HCT116 (cell line): ENCODE results near the gene MGST3. TPM values are rescaled to one million over a fixed set of nuclear protein-coding genes. Genes with fewer than 3 reads are reported as not detected.

Source experiments
- ATAC-seq: fragments of 200-7000 bp; cut with Tn5 transposase; 2 replicates; pipeline ENCODE4 v1.9.1; 2020; ENCODE audit warnings: mild to moderate bottlenecking, moderate library complexity
- BruUV-seq: library from RNA; stranded (reverse); fragments of 400-500 nt; replicated peaks from 2 replicates; lab custom pipeline; 2021; lab: Mats Ljungman, UMichigan
- CTCF ChIA-PET: fragments of 300-600 bp; sonication (Branson Sonifier 250); formaldehyde crosslinking; loops from one replicate; lab custom pipeline; 2021; ENCODE audit warnings: antibody characterized with exemption; lab: Charles Lee
- POLR2A ChIA-PET: fragments of 300-600, 350-600 bp; sonication (Branson Sonifier 250); formaldehyde crosslinking; loops from one replicate; lab custom pipeline; 2021; ENCODE audit warnings: antibody characterized with exemption; lab: Charles Lee
- RAD21 ChIA-PET, 2 experiments: fragments of 300-600 bp; sonication (Branson Sonifier 250); formaldehyde crosslinking; loops; one replicate each; lab custom pipeline; 2023; ENCODE audit warnings: low total read pairs in 2 of 2; ENCODE audit not compliant: uncharacterized antibody in 2 of 2, unreplicated experiment in 2 of 2, low non-redundant PET in 1 of 2; lab: Charles Lee
- DNase-seq: peaks from one replicate; pipeline ENCODE4 v3.0.0-alpha.2; 2010; ENCODE audit warnings: low read depth, low spot score
- H2AFZ ChIP-seq: fragments of 200-600 bp; shearing (Covaris generic), sonication (generic); 2 replicates; pipeline ENCODE4 v1.6.1; 2017; ENCODE audit warnings: low read depth, mixed run types, mixed read lengths, antibody characterized with exemption, low read length; ENCODE audit not compliant: poor library complexity, severe bottlenecking
- H3K27ac ChIP-seq: 2 replicates; pipeline ENCODE4 v1.5.1; 2012; ENCODE audit warnings: low read depth, low read length
- H3K27me3 ChIP-seq: fragments of 200-600 bp; sonication (generic); 2 replicates; pipeline ENCODE4 v1.6.1; 2016; ENCODE audit warnings: mixed run types, low read length, mixed read lengths; ENCODE audit not compliant: insufficient read depth
- H3K36me3 ChIP-seq, 2 experiments: fragments of 200-500 bp in 1 of 2; fragments of 200-600 bp in 1 of 2; sonication (Bioruptor generic) in 1 of 2; sonication (generic) in 1 of 2; 2 replicates each; pipeline versions ENCODE4 v1.5.1 to v1.6.1; 2014 to 2016; ENCODE audit warnings: low read length in 2 of 2, inconsistent platforms in 1 of 2, mixed read lengths in 1 of 2, mixed run types in 1 of 2; ENCODE audit not compliant: insufficient read depth in 2 of 2, control insufficient read depth in 1 of 2
- H3K4me1 ChIP-seq, 2 experiments: fragments of 200-600 bp in 1 of 2; sonication (generic) in 1 of 2; 2 replicates each; pipeline versions ENCODE4 v1.5.1 to v1.6.1; 2012 to 2017; ENCODE audit warnings: low read length in 2 of 2, inconsistent platforms in 1 of 2, mild to moderate bottlenecking in 1 of 2, mixed read lengths in 1 of 2, mixed run types in 1 of 2, moderate library complexity in 1 of 2; ENCODE audit not compliant: insufficient read depth in 2 of 2, control insufficient read depth in 1 of 2
- H3K4me2 ChIP-seq: fragments of 200-600 bp; sonication (generic); 2 replicates; pipeline ENCODE4 v1.6.1; 2017; ENCODE audit warnings: mixed run types, low read length, mixed read lengths
- H3K4me3 ChIP-seq, 2 experiments: fragments of 200-600 bp in 1 of 2; sonication (generic) in 1 of 2; replicated peaks in 1 of 2; 2 replicates each; pipeline ENCODE4 v1.5.1; 2011 to 2016; ENCODE audit warnings: low read length in 2 of 2, control low read depth in 1 of 2, low read depth in 1 of 2, mild to moderate bottlenecking in 1 of 2, mixed read lengths in 1 of 2, mixed run types in 1 of 2
- H3K79me2 ChIP-seq: fragments of 200-600 bp; sonication (generic); 2 replicates; pipeline ENCODE4 v1.6.1; 2017; ENCODE audit warnings: mild to moderate bottlenecking, mixed run types, low read length, moderate library complexity, mixed read lengths; ENCODE audit not compliant: insufficient read depth
- H3K9ac ChIP-seq: fragments of 200-600 bp; sonication (generic); 2 replicates; pipeline ENCODE4 v1.6.1; 2016; ENCODE audit warnings: low read length, mixed read lengths
- H3K9me2 ChIP-seq: fragments of 200-600 bp; sonication (generic), shearing (Covaris generic); 2 replicates; pipeline ENCODE4 v1.6.1; 2017; ENCODE audit warnings: mixed run types, mild to moderate bottlenecking, moderate library complexity; ENCODE audit not compliant: insufficient read depth
- H3K9me3 ChIP-seq, 2 experiments: fragments of 200-500 bp in 1 of 2; fragments of 200-600 bp in 1 of 2; sonication (Bioruptor generic) in 1 of 2; sonication (generic) in 1 of 2; 2 replicates each; pipeline ENCODE4 v1.6.1; 2014 to 2017; ENCODE audit warnings: low read length in 2 of 2, mixed read lengths in 2 of 2, inconsistent platforms in 1 of 2, low read depth in 1 of 2, mild to moderate bottlenecking in 1 of 2, mixed run types in 1 of 2, moderate library complexity in 1 of 2; ENCODE audit not compliant: control insufficient read depth in 1 of 2, insufficient read depth in 1 of 2
- H4K20me1 ChIP-seq: fragments of 200-600 bp; sonication (generic), shearing (Covaris generic); 2 replicates; pipeline ENCODE4 v1.6.1; 2017; ENCODE audit warnings: mixed run types, mild to moderate bottlenecking, moderate library complexity; ENCODE audit not compliant: insufficient read depth
- CBX3 ChIP-seq: IDR thresholded peaks from 2 replicates; pipeline ENCODE4 v1.6.1; 2012; ENCODE audit warnings: low read depth
- CEBPB ChIP-seq: IDR thresholded peaks from 2 replicates; pipeline ENCODE4 v1.6.1; 2012; ENCODE audit warnings: low read depth
- EGR1 ChIP-seq: IDR thresholded peaks from 2 replicates; pipeline ENCODE4 v1.6.1; 2012; ENCODE audit warnings: low read depth
- ELF1 ChIP-seq: IDR thresholded peaks from 2 replicates; pipeline ENCODE4 v1.6.1; 2012; ENCODE audit warnings: low read depth, borderline replicate concordance
- EZH2 ChIP-seq: fragments of 200-600 bp; sonication (generic); IDR thresholded peaks from 2 replicates; pipeline ENCODE4 v1.6.1; 2017; ENCODE audit warnings: antibody characterized with exemption, mixed run types
- EZH2phosphoT487 ChIP-seq: fragments of 200-600 bp; IDR thresholded peaks from 2 replicates; pipeline ENCODE4 v1.6.1; 2018; ENCODE audit warnings: antibody characterized with exemption, borderline replicate concordance
- FOSL1 ChIP-seq: IDR thresholded peaks from 2 replicates; pipeline ENCODE4 v1.6.1; 2012; ENCODE audit warnings: low read depth
- JUND ChIP-seq: IDR thresholded peaks from 2 replicates; pipeline ENCODE4 v1.6.1; 2012
- RAD21 ChIP-seq: IDR thresholded peaks from 2 replicates; pipeline ENCODE4 v1.6.1; 2012; ENCODE audit warnings: low read depth, mild to moderate bottlenecking
- SIN3A ChIP-seq: IDR thresholded peaks from 2 replicates; pipeline ENCODE4 v1.6.1; 2012; ENCODE audit warnings: low read depth
- SP1 ChIP-seq: IDR thresholded peaks from 2 replicates; pipeline ENCODE4 v1.6.1; 2012; ENCODE audit warnings: low read depth
- SRF ChIP-seq: IDR thresholded peaks from 2 replicates; pipeline ENCODE4 v1.6.1; 2012; ENCODE audit warnings: low read depth
- TCF7L2 ChIP-seq: IDR thresholded peaks from 2 replicates; pipeline ENCODE4 v1.7.0; 2011; ENCODE audit warnings: borderline replicate concordance, inconsistent platforms; ENCODE audit not compliant: insufficient read depth, insufficient read length; ENCODE audit errors: extremely low read depth
- YY1 ChIP-seq: IDR thresholded peaks from 2 replicates; pipeline ENCODE4 v1.6.1; 2011; ENCODE audit warnings: low read length, low read depth, moderate library complexity, mild to moderate bottlenecking; ENCODE audit not compliant: insufficient replicate concordance; ENCODE audit errors: extremely low read depth
- ZFX ChIP-seq: fragments of 450-650 bp; IDR thresholded peaks from 2 replicates; pipeline ENCODE4 v1.6.1; 2017
- ZNF274 ChIP-seq: fragments of 200-500 bp; sonication (Bioruptor generic); IDR thresholded peaks from 2 replicates; pipeline ENCODE4 v1.6.1; 2014; ENCODE audit warnings: mild to moderate bottlenecking, low read depth, low read length, inconsistent platforms
- intact Hi-C: fragments of 100-400 bp; cut with micrococcal nuclease; formaldehyde crosslinking; loops from 2 replicates; pipeline ENCODE4 v1.10.0; 2022
- total RNA-seq: library from RNA; stranded (reverse); gene quantifications from one replicate; pipeline ENCODE4 v1.2.1, GENCODE V29; 2021; ENCODE audit not compliant: unreplicated experiment
- TF ChIP-seq, protein P1 (sequence below): IDR thresholded peaks from 2 replicates; pipeline ENCODE4 v1.6.1; 2011; ENCODE audit warnings: mild to moderate bottlenecking, low read length, moderate library complexity; ENCODE audit not compliant: insufficient replicate concordance; ENCODE audit errors: extremely low read depth
- TF ChIP-seq, protein P2 (sequence below): IDR thresholded peaks from 2 replicates; pipeline ENCODE4 v1.6.1; 2012; ENCODE audit warnings: low read depth
- TF ChIP-seq, protein P3 (sequence below): IDR thresholded peaks from 2 replicates; pipeline ENCODE4 v1.6.1; 2012
- TF ChIP-seq, protein P4 (sequence below), 3 experiments: fragments of 200-600 bp in 1 of 3; sonication (generic) in 1 of 3; IDR thresholded peaks in 2 of 3; conservative IDR thresholded peaks in 1 of 3; 2 replicates each; pipeline ENCODE4 v1.5.1; 2012 to 2017; ENCODE audit warnings: low read depth in 2 of 3, low read length in 2 of 3, antibody characterized with exemption in 1 of 3, borderline replicate concordance in 1 of 3, control low read depth in 1 of 3, mild to moderate bottlenecking in 1 of 3, mixed read lengths in 1 of 3, mixed run types in 1 of 3, moderate library complexity in 1 of 3; ENCODE audit not compliant: insufficient read depth in 1 of 3

MGST3 gene
- total RNA-seq, 1 experiment from 2014 or later = 93.7 TPM

DNA sequence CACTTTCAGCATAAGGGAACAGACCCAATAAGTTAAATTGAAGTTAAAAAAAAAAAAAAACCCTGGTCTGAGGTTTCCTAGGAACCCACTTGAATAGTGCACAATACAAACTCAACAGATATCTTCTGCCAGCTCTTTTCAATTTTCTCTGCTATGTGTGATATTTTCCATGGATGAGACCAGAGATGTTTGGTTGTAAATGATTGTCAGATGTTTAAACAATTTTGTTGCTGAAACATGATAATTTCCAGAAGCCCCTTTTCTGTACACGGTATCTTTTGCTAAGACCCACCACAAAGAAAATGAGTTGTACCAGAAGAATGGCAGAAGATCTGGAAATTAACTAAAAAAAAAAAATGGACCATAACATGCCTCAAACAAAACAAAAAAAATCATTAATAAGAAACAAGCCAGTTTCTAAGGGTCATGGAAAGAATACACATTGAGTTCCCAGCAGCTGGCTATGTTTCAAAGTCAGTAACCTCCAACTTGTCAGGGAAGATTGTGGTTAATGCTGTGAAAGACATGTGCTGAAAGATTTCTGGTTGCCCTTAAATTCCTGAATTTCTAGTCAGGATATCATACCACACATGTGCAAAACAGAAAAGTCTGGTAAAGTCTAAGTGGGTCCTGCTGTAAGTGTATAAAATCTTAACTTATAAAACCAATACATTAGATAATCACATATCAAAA lies 35.6 kb upstream of the MGST3 start:
- no peak for DNase-seq
- intact Hi-C loops = loop anchor here (10.0 kb wide), 2 partner anchors 481 to 839 kb away; no protein-coding TSS in a partner anchor

More for the DNA sequence above, 35.6 kb upstream of the MGST3 start:
- Histone ChIP-seq H3K4me3 (no peak overlapping the region), H3K36me3 (no peaks in the 10 kb centered on the region), H3K9ac (no peak overlapping the region), H2AFZ (no peak overlapping the region), H3K9me2 (no peaks in the 10 kb centered on the region), H3K27ac (no peak overlapping the region), H3K9me3 (no peaks in the 10 kb centered on the region), H3K27me3 (peaks cover 21% of the 10 kb centered on the region), H3K4me2 (no peak overlapping the region), H3K79me2 (no peaks in the 10 kb centered on the region), H4K20me1 (no peaks in the 10 kb centered on the region), H3K4me1 (peaks cover 12 to 20% of the 10 kb centered on the region in 2 experiments)
- ATAC-seq = no peak
- BruUV-seq = no TSS peak
- RAD21 ChIA-PET = no interaction called here
- CTCF ChIA-PET = interaction anchor here (4.0 kb wide), 1 partner anchor 189 kb away, joined by 26 read pairs; no protein-coding TSS in a partner anchor
- TF ChIP-seq, protein P1, sequence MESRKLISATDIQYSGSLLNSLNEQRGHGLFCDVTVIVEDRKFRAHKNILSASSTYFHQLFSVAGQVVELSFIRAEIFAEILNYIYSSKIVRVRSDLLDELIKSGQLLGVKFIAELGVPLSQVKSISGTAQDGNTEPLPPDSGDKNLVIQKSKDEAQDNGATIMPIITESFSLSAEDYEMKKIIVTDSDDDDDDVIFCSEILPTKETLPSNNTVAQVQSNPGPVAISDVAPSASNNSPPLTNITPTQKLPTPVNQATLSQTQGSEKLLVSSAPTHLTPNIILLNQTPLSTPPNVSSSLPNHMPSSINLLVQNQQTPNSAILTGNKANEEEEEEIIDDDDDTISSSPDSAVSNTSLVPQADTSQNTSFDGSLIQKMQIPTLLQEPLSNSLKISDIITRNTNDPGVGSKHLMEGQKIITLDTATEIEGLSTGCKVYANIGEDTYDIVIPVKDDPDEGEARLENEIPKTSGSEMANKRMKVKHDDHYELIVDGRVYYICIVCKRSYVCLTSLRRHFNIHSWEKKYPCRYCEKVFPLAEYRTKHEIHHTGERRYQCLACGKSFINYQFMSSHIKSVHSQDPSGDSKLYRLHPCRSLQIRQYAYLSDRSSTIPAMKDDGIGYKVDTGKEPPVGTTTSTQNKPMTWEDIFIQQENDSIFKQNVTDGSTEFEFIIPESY = no peak
- TF ChIP-seq, protein P2, sequence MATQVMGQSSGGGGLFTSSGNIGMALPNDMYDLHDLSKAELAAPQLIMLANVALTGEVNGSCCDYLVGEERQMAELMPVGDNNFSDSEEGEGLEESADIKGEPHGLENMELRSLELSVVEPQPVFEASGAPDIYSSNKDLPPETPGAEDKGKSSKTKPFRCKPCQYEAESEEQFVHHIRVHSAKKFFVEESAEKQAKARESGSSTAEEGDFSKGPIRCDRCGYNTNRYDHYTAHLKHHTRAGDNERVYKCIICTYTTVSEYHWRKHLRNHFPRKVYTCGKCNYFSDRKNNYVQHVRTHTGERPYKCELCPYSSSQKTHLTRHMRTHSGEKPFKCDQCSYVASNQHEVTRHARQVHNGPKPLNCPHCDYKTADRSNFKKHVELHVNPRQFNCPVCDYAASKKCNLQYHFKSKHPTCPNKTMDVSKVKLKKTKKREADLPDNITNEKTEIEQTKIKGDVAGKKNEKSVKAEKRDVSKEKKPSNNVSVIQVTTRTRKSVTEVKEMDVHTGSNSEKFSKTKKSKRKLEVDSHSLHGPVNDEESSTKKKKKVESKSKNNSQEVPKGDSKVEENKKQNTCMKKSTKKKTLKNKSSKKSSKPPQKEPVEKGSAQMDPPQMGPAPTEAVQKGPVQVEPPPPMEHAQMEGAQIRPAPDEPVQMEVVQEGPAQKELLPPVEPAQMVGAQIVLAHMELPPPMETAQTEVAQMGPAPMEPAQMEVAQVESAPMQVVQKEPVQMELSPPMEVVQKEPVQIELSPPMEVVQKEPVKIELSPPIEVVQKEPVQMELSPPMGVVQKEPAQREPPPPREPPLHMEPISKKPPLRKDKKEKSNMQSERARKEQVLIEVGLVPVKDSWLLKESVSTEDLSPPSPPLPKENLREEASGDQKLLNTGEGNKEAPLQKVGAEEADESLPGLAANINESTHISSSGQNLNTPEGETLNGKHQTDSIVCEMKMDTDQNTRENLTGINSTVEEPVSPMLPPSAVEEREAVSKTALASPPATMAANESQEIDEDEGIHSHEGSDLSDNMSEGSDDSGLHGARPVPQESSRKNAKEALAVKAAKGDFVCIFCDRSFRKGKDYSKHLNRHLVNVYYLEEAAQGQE = no peak
- TF ChIP-seq TCF7L2 (no peak), EZH2phosphoT487 (no peak), EGR1 (no peak), ELF1 (no peak), JUND (no peak), CEBPB (no peak), ZNF274 (no peak), RAD21 (no peak), SP1 (no peak), EZH2 (no peak), YY1 (no peak), SIN3A (no peak), FOSL1 (no peak), ZFX (no peak), CBX3 (no peak), SRF (no peak)
- TF ChIP-seq, protein P3, sequence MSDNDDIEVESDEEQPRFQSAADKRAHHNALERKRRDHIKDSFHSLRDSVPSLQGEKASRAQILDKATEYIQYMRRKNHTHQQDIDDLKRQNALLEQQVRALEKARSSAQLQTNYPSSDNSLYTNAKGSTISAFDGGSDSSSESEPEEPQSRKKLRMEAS = no peak
- TF ChIP-seq, protein P4, sequence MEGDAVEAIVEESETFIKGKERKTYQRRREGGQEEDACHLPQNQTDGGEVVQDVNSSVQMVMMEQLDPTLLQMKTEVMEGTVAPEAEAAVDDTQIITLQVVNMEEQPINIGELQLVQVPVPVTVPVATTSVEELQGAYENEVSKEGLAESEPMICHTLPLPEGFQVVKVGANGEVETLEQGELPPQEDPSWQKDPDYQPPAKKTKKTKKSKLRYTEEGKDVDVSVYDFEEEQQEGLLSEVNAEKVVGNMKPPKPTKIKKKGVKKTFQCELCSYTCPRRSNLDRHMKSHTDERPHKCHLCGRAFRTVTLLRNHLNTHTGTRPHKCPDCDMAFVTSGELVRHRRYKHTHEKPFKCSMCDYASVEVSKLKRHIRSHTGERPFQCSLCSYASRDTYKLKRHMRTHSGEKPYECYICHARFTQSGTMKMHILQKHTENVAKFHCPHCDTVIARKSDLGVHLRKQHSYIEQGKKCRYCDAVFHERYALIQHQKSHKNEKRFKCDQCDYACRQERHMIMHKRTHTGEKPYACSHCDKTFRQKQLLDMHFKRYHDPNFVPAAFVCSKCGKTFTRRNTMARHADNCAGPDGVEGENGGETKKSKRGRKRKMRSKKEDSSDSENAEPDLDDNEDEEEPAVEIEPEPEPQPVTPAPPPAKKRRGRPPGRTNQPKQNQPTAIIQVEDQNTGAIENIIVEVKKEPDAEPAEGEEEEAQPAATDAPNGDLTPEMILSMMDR (IDR thresholded peaks at IDR 0.05 in 2 of 3, conservative IDR thresholded peaks at IDR 0.05 in 1 of 3; ENCODE audit: borderline replicate concordance in 1 of 3, insufficient read depth in 1 of 3, low read depth in 2 of 3, low read length in 2 of 3) = no peak
- POLR2A ChIA-PET = no interaction called here
